Skeletal muscle satellite cell (primary cell): ENCODE data around the gene ARMH1.

Experiments used
- H3K27me3 ChIP-seq: 2 replicates; pipeline ENCODE4 v1.7.0; 2013; ENCODE audit warnings: low read length; ENCODE audit not compliant: control insufficient read depth, insufficient read depth
- H3K36me3 ChIP-seq: 2 replicates; pipeline ENCODE4 v1.7.0; 2013; ENCODE audit warnings: mild to moderate bottlenecking, control low read depth, low read length; ENCODE audit not compliant: insufficient read depth
- H3K4me1 ChIP-seq: 2 replicates; pipeline ENCODE4 v1.7.0; 2013; ENCODE audit warnings: low read length; ENCODE audit not compliant: control insufficient read depth, insufficient read depth
- H3K4me2 ChIP-seq: 2 replicates; pipeline ENCODE4 v1.7.0; 2013; ENCODE audit warnings: mild to moderate bottlenecking, low read length
- H3K4me3 ChIP-seq: 2 replicates; pipeline ENCODE4 v1.7.0; 2013; ENCODE audit warnings: low read length
- H3K9ac ChIP-seq: 2 replicates; pipeline ENCODE4 v1.7.0; 2013; ENCODE audit warnings: mild to moderate bottlenecking, low read depth, low read length, moderate library complexity
- H3K9me3 ChIP-seq: replicated peaks from 2 replicates; pipeline ENCODE4 v1.7.0; 2013; ENCODE audit warnings: mild to moderate bottlenecking, control low read depth, low read length

Gene ARMH1

DNA sequence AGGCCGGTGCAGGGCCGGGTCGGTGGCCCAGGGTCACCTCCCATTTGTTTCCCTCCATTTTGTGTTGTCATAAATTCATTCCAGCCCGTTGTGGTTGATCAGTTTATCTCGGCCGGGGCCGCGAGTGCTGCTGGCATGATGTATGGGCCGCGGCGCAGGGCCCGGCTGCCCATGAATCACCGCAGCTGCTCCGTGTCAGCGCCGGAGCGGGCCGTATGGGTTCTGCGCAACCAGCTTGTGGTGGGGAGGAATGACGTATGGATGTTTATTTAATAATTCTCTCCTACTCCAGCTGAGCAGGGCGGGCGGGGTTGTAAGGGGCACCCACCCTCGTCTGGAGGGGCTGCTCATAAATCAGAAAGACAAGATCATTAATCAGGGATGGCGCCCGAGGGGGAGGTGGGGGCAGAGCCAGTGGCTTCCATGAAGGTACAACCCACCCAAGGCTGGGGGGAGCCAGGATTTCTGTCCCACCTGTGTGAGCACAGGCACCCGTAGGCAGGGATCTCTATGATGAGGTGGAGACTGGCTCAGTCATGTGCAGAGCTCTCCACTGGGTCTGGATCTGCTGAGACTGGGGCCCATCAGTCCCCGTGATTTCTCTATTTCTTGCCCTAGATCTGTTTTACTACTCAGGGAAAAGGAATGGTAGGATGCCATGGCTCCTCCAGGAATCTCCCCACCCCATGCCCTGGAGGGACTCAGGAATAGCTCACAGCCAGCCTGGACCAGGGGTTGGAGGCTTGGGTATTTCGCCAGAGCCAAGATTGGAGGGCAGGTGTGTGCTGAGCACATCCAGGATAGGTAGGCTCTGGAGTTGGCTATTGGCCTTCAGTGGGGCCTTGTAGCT, 28.0 kb upstream of the ARMH1 start:
- peaks cover 39% of the 10 kb centered on the region for H3K36me3 ChIP-seq

GRCh38 chr1:44647896-44648295, 26.6 kb upstream of the ARMH1 start:
- Histone ChIP-seq H3K9me3 (no peaks in the 10 kb centered on the region), H3K27me3 (no peaks in the 10 kb centered on the region), H3K4me1 (peaks cover 41% of the 10 kb centered on the region), H3K36me3 (peaks cover 34% of the 10 kb centered on the region), H3K4me3 (no peak overlapping the region), H3K9ac (no peak overlapping the region), H3K4me2 (no peak overlapping the region)

More for the DNA sequence above, 28.0 kb upstream of the ARMH1 start:
- Histone ChIP-seq H3K4me1 (peaks cover 55% of the 10 kb centered on the region), H3K27me3 (no peaks in the 10 kb centered on the region), H3K4me2 (peak overlapping the region; percentile 71), H3K9ac (peak overlapping the region; percentile 73), H3K9me3 (no peaks in the 10 kb centered on the region), H3K4me3 (peak overlapping the region; percentile 2)

- Histone ChIP-seq H3K36me3 (peaks cover 32% of the 10 kb centered on the region), H3K9me3 (no peaks in the 10 kb centered on the region), H3K4me3 (no peak overlapping the region), H3K4me1 (peaks cover 33% of the 10 kb centered on the region), H3K4me2 (no peak overlapping the region), H3K27me3 (no peaks in the 10 kb centered on the region), H3K9ac (no peak overlapping the region)
Observed at GRCh38 chr1:44648529-44649250, 25.8 kb upstream of the ARMH1 start.

DNA sequence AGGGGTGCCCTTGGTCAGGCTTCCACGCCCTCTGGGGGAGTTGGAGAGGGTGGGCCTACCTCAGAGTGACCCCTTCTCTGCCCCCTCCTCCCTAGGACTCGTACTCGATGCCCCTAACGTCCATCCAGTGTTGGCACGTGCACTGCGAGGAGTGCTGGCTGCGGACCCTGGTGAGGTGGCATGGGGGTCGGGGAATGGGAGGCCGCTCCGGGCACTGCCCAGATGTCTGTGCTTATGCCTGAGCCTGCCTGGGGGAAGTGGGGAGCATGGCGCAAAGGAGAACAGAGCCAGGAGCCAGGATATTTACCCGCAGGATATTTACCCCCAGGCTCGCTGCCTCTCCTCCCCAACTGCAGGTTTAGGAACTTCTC, 24.7 kb upstream of the ARMH1 start:
- no peak overlapping the region for H3K4me3 ChIP-seq
- peaks cover 26% of the 10 kb centered on the region for H3K36me3 ChIP-seq
- no peak overlapping the region for H3K9ac ChIP-seq

GRCh38 chr1:44650159-44650831, 24.2 kb upstream of the ARMH1 start:
- Histone ChIP-seq H3K9ac (no peak overlapping the region), H3K36me3 (peaks cover 23% of the 10 kb centered on the region), H3K9me3 (no peaks in the 10 kb centered on the region), H3K4me2 (no peak overlapping the region), H3K27me3 (no peaks in the 10 kb centered on the region), H3K4me1 (peaks cover 17% of the 10 kb centered on the region), H3K4me3 (no peak overlapping the region)

More for the DNA sequence above, 24.7 kb upstream of the ARMH1 start:
- Histone ChIP-seq H3K9me3 (no peaks in the 10 kb centered on the region), H3K4me2 (no peak overlapping the region), H3K4me1 (peaks cover 22% of the 10 kb centered on the region), H3K27me3 (no peaks in the 10 kb centered on the region)

- Histone ChIP-seq H3K27me3 (no peaks in the 10 kb centered on the region), H3K36me3 (peaks cover 23% of the 10 kb centered on the region), H3K9me3 (no peaks in the 10 kb centered on the region), H3K4me3 (no peak overlapping the region), H3K4me2 (no peak overlapping the region), H3K4me1 (peaks cover 9% of the 10 kb centered on the region), H3K9ac (no peak overlapping the region)
Observed at GRCh38 chr1:44651069-44651468, 23.4 kb upstream of the ARMH1 start.

DNA sequence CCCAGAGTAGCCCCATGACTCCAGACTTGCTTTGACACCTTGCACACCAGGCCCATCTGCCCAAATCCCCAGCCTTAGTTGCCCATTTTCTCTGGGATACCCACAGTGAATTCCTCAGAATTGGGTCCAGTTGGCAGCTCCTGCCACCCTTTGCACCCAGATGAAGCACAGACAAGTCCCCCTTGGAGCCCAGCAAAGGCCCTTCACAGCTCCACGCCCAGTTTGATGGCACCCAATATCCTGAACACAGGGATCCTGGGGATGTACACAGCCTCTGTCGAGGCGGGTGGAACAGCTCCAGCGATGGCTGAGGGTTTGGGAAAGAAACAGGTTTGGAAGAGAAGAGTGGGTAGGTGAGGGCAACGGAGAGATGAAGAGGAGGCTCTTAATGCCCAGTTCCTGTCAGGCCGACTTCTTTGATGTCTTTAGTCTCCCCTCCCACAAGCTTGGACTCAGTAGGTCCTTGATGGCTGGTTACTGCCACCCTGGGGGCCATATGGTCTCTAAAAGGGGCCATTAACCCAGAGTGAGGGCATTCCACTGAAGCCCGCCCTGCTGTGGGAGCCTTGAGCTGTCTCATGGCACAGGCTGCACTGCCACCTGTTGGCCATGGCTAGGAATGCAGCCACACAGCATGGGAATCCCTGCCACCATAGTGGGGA, 21.9 kb upstream of the ARMH1 start:
- Histone ChIP-seq H3K27me3 (no peaks in the 10 kb centered on the region), H3K4me3 (no peak overlapping the region), H3K36me3 (peaks cover 15% of the 10 kb centered on the region), H3K4me1 (no peaks in the 10 kb centered on the region), H3K9ac (no peak overlapping the region), H3K9me3 (no peaks in the 10 kb centered on the region), H3K4me2 (no peak overlapping the region)

- Histone ChIP-seq H3K27me3 (no peaks in the 10 kb centered on the region), H3K4me3 (no peak overlapping the region), H3K36me3 (peaks cover 9% of the 10 kb centered on the region), H3K4me2 (no peak overlapping the region), H3K4me1 (no peaks in the 10 kb centered on the region), H3K9ac (no peak overlapping the region), H3K9me3 (no peaks in the 10 kb centered on the region)
Observed at GRCh38 chr1:44653107-44653964, 21.2 kb upstream of the ARMH1 start.

DNA sequence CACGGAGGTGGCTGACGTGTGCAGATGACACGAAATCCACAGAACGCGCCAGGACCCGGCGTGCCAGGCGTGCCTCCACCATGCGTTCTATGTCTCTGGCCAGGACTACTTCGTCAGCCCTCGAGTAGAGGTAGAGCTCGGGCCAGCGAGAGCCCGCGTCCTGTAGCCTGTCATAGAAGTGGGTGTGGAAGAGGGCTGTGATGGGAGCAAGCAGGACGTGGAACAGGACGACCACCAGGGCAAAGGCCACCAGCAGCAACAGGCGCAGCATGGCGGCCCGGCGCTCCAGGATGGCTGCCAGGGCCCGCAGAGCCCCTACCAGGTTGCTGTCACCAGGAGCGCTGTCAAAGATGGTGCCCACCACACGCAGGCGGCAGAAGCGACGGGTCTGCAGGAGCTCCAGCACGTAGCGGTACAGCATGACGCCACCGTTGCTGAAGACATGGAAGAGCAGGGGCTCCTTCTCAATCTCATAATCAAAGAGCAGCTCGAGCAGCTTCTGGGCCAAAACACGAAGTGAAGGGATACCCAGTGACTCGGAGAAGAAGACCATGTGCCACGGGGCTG, 19.8 kb upstream of the ARMH1 start:
- no peaks in the 10 kb centered on the region for H3K4me1 ChIP-seq
- H3K27me3 ChIP-seq: no peaks in the 10 kb centered on the region
- H3K9me3 ChIP-seq: no peaks in the 10 kb centered on the region
- H3K4me3 ChIP-seq: no peak overlapping the region
- peaks cover 6% of the 10 kb centered on the region for H3K36me3 ChIP-seq
- no peak overlapping the region for H3K9ac ChIP-seq
- no peak overlapping the region for H3K4me2 ChIP-seq

- Histone ChIP-seq H3K36me3 (peaks cover 1% of the 10 kb centered on the region), H3K4me2 (no peak overlapping the region), H3K4me3 (no peak overlapping the region), H3K4me1 (peaks cover 7% of the 10 kb centered on the region), H3K9ac (no peak overlapping the region), H3K27me3 (no peaks in the 10 kb centered on the region), H3K9me3 (no peaks in the 10 kb centered on the region)
Observed at GRCh38 chr1:44655609-44656008, 18.9 kb upstream of the ARMH1 start.
